ENCODE measurements around the gene CD164L2. TPM values are rescaled to one million over a fixed set of nuclear protein-coding genes. Genes with fewer than 3 reads are reported as not detected.
"Not testable (repeated sequence)": the region's sequence is repeated elsewhere in the genome, so short reads cannot be mapped to it uniquely, and the experiment has no call there.

CD164L2 gene
- total RNA-seq, 1 donor from 2014 or later, result 0.29 TPM

DNA sequence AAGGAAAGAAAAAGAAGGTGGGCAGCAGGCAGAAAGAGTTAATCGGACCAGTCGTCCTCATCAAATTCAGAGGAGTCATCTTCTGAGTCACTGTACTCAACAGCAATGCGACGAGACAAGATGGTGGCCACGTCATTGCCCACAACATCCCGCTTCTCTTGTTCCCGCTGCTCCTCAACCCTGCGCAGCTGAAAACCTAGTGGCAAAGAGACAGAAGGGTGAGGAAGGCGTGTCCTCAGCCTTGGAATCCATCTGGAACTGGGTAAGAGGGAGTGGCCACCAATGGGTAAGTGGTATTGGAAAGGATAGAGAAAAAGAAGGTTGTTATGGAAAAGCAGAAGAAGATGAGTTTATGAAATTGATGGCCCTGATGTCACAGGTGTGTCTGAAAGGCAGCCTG lies 25.0 kb upstream of the CD164L2 start:
- TF ChIP-seq, protein P1, sequence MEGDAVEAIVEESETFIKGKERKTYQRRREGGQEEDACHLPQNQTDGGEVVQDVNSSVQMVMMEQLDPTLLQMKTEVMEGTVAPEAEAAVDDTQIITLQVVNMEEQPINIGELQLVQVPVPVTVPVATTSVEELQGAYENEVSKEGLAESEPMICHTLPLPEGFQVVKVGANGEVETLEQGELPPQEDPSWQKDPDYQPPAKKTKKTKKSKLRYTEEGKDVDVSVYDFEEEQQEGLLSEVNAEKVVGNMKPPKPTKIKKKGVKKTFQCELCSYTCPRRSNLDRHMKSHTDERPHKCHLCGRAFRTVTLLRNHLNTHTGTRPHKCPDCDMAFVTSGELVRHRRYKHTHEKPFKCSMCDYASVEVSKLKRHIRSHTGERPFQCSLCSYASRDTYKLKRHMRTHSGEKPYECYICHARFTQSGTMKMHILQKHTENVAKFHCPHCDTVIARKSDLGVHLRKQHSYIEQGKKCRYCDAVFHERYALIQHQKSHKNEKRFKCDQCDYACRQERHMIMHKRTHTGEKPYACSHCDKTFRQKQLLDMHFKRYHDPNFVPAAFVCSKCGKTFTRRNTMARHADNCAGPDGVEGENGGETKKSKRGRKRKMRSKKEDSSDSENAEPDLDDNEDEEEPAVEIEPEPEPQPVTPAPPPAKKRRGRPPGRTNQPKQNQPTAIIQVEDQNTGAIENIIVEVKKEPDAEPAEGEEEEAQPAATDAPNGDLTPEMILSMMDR (IDR thresholded peaks at IDR 0.05; ENCODE audit: insufficient read depth, low read length, poor library complexity, severe bottlenecking), result no peak
- no peak for DNase-seq (ENCODE audit: low read depth)
- H3K4me3 ChIP-seq (ENCODE audit: low read depth, low read length), result no peak overlapping the region
- peaks cover 7% of the 10 kb centered on the region for H3K36me3 ChIP-seq (ENCODE audit: control insufficient read depth, insufficient read depth, low read length)
- no peaks in the 10 kb centered on the region for H3K27me3 ChIP-seq (ENCODE audit: control insufficient read depth, insufficient read depth, low read length)

DNA sequence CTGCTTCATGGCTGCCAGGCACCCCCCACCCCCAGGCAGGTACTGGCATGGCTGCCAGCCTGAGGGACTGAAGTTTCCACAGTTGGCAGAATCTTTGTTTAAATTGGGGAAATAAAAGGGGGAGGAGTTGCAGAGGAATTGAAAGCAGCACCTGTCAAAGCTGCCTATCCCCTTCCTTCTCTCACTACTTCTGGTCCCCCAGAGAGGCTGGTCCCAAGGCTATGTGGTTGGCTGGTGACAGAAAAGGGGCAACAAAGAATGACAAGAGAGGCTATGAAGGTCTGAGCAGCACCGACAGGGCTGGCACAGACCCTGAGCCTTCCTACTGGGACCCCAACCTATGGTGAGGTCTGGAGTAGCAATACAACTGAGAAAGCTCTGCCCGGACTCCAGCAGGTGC lies 23.7 kb upstream of the CD164L2 start:
- H3K36me3 ChIP-seq (ENCODE audit: control insufficient read depth, insufficient read depth, low read length); DNase-seq (ENCODE audit: low read depth); H3K27me3 ChIP-seq (ENCODE audit: control insufficient read depth, insufficient read depth, low read length); H3K4me3 ChIP-seq (ENCODE audit: low read depth, low read length): not testable (repeated sequence)

DNA sequence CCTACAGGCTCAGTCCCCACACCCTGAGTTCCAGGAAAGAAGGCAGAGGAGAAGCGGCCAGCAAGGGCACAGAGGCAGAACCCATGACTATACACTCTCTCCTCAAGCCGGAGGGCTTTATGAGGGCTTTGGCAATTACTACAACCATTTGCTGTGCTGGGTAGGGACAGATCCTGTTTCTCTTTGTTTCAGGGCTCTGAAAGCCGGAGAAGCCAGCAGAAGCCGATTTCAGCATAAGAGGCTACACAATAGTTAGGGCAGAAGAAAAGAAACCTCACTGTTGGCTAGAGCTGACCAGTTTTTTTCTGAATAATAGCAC lies 23.2 kb upstream of the CD164L2 start:
- Histone ChIP-seq H3K36me3 (ENCODE audit: control insufficient read depth, insufficient read depth, low read length) (peaks cover 3% of the 10 kb centered on the region), H3K4me3 (ENCODE audit: low read depth, low read length) (no peak overlapping the region), H3K27me3 (ENCODE audit: control insufficient read depth, insufficient read depth, low read length) (no peaks in the 10 kb centered on the region)
- TF ChIP-seq, protein P1 (IDR thresholded peaks at IDR 0.05; ENCODE audit: insufficient read depth, low read length, poor library complexity, severe bottlenecking), result no peak
- DNase-seq (ENCODE audit: low read depth), result no peak

DNA sequence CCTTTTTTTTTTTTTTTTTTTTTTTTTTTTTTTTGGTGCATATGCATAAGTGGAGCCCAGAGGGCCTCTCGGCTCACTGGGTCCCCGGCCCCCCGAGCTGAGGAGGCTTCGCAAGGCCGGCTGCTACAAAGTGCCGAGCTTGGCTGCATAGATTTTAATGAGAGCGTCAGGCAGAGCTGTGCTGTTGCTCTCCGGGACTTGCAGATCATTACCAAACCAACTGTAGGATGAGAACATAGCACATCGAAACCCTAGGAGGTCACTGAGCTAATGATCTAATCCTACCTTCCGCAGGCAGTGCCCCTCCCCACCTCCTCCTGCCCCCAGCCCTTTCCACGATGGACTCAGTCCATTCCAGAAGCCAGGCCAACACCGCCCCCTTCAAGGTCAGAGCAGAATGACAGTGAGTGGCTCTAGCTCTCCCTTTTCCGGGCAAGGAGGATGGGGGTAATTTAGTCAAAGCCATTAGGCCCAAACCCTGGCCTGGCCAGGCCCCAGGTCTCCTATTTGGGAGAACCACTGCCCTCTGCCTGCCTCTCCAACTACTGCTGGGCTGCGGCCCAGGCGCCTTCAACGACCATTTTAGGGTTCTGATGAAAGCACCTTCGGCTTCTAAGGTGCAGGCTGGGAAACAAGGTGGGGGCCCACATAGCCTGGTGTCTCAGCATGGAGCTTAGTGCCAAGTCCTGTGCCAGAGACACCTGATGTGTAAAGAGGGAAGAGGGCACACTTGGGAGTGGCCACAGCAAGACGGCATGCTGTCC lies 22.6 kb upstream of the CD164L2 start:
- TF ChIP-seq, protein P1 (IDR thresholded peaks at IDR 0.05; ENCODE audit: insufficient read depth, low read length, poor library complexity, severe bottlenecking), result peak; percentile 8
- H3K4me3 ChIP-seq (ENCODE audit: low read depth, low read length); H3K36me3 ChIP-seq (ENCODE audit: control insufficient read depth, insufficient read depth, low read length); H3K27me3 ChIP-seq (ENCODE audit: control insufficient read depth, insufficient read depth, low read length); DNase-seq (ENCODE audit: low read depth): not testable (repeated sequence)

DNA sequence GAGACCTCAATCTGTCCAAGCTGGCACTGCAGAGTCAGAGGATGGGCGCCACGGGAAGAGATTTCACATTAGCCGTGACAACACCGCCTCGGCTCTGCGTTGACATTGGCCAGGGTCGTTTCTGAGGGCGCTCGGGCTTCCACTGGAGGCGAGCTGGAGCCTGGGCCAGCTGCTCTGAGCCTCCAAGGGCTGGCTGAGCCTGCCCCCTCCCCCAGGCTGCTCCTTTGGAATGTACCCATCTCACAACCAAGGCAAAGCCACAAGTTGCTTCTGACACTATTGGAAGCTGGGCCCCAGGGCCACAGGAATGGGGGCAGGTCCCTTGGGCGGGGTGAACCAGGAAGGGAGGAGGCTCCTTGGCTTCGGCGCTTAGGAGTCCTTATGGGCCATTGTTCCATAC lies 21.9 kb upstream of the CD164L2 start:
- H3K36me3 ChIP-seq (ENCODE audit: control insufficient read depth, insufficient read depth, low read length), result peaks cover 2% of the 10 kb centered on the region
- no peak for DNase-seq (ENCODE audit: low read depth)
- TF ChIP-seq, protein P1 (IDR thresholded peaks at IDR 0.05; ENCODE audit: insufficient read depth, low read length, poor library complexity, severe bottlenecking), result no peak

DNA sequence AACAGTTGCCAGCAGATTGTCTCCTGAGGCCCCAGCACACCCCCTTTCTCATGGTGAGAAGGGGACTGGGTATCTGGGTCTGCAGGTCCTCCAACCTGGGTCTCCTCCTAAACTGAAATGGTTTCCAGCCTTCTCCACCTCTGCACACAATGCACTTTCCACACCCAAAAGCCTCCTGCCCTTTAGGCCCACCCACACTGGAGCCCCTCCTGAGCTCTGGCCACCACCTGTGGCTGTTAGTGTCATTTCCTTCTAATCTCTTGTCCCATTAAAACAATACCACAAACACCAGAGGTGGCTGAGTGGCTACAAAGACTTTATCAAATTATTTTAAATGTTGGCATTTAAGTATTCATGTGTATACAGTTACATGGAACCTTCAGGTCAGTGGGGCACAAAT lies 20.8 kb upstream of the CD164L2 start:
- H3K36me3 ChIP-seq (ENCODE audit: control insufficient read depth, insufficient read depth, low read length), result peaks cover 2% of the 10 kb centered on the region
- no peak for DNase-seq (ENCODE audit: low read depth)
- peaks cover 8% of the 10 kb centered on the region for H3K27me3 ChIP-seq (ENCODE audit: control insufficient read depth, insufficient read depth, low read length)
- TF ChIP-seq, protein P1 (IDR thresholded peaks at IDR 0.05; ENCODE audit: insufficient read depth, low read length, poor library complexity, severe bottlenecking), result no peak
- no peak overlapping the region for H3K4me3 ChIP-seq (ENCODE audit: low read depth, low read length)

More for the DNA sequence above, 21.9 kb upstream of the CD164L2 start:
- no peak overlapping the region for H3K4me3 ChIP-seq (ENCODE audit: low read depth, low read length)
- no peaks in the 10 kb centered on the region for H3K27me3 ChIP-seq (ENCODE audit: control insufficient read depth, insufficient read depth, low read length)

Data from kidney epithelial cell (primary cell).